COLO829 (cell line): ENCODE measurements around the gene WFS1.
A peak's percentile ranks its signal among the peaks of the same experiment; 100 is the strongest.

Experiments
- DNase-seq: peaks from one replicate; pipeline ENCODE4 v3.0.0; 2012; ENCODE audit warnings: low spot score

The WFS1 gene

DNA sequence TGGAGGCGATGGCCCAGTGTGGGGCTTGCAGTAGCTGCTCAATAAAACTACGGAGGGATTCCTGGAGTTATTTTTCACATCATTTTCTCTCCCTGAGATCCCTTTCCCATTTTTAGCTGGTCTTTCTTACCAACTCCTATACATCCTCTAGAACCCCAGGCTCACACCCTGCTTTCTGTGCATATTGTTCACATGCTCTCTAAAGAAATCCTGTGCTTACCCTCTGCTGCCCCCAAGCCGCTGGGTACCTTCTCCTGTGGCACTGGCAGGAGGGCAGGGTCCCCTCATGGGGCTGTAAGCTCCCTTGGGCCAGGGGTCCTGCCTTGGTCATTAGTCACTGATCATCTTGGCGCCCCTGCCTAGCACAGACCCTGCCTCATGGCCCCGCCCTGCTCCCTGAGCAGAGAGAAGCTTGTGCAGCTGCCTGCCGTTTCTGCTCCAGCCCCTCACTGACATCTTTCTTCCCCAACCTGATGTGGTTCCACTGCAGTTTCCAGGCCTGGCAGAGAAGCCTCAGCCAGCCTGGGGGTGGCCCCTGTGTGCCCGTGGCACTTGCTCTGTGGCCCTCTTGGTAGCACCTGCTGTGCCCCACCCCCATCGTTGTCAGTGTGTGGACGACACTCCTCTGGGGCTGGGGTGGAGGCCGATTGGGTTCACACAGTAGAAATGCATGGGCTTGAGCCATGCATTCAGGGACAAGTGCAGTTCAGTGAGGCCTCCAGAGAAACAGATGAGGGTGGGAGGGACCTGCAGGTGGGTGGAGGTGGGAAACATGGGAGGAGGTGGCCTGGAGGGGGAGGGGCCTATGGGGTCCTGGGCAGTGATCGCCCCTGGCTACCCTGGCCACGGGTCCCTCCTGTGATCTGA, 69.5 kb downstream of the WFS1 start:
- DNase-seq = no peak

DNA sequence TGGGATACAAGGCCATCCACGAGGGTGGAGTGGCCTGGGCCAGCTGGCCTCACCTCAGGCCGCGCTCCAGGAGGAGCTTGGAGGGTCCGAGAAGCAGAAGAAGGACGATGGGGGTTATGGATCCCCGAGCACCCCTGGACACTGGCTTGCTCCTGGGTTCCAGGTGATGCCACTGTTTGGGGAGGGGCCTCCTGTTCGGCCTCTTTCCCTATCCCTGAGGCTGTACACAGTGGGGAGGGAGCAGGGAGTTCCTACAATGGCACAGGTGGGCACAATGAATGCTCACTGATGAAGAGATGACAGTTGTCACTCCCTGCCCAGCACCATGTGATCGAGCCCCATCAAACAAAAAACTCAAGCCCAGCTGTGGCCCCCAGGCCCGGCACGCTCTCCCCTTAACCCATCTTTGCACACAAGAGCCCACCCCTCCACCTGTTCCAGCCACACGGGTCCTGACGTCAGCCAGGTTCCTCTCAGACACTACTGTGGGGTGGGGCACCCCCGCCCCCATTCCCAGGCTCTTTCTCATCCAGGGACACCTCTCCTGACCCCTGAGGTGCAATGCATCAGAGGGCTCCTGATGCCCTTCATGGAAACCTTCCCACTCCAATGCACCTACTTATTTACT, 70.3 kb downstream of the WFS1 start:
- no peak for DNase-seq

DNA sequence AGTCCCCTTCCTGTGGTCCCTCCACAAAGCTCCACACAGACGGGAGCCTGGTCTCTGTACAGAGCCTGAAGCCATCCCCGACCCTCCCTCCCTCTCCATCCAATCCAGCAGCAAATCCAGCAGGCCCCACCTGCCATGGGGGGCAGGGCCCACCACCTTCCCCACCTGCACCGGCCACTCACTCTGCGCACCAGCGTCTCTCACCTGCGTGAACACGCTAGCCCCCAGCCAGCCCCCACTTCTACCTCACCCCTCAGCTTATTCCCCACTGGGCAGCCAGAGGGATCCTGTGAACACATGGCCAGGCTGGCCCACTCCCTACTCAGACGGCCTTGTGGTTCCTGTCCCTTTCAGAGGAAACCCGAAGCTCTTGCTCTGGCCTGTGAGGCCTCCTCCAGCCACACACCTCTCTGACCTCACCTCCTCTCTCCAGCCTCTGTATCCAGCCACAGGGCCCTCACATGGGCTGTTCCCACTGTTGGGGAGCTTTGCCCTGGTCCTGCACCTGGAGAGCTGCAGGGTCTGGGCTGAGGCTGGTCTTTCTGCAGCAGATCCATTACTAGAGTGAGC, 70.9 kb downstream of the WFS1 start:
- no peak for DNase-seq

DNA sequence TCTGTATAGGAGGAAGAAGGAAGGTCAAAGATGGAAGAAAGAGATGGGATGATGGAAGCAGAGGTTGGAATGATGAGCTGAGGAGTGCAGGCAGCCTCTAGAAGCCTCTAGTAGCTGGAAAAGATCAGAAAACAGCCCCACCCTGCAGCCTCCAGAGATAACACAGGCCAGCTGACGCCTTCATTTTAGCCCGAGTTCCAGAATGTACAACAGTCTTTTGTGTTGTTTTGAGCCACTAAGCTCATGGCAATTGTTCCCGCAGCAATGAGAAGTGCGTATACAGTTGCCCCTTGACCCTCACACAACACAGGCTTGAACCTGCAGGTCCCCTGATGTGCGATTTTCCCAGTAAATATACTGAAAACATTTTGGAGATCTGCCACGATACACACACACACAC, 72.0 kb downstream of the WFS1 start:
- DNase-seq = no peak

DNA sequence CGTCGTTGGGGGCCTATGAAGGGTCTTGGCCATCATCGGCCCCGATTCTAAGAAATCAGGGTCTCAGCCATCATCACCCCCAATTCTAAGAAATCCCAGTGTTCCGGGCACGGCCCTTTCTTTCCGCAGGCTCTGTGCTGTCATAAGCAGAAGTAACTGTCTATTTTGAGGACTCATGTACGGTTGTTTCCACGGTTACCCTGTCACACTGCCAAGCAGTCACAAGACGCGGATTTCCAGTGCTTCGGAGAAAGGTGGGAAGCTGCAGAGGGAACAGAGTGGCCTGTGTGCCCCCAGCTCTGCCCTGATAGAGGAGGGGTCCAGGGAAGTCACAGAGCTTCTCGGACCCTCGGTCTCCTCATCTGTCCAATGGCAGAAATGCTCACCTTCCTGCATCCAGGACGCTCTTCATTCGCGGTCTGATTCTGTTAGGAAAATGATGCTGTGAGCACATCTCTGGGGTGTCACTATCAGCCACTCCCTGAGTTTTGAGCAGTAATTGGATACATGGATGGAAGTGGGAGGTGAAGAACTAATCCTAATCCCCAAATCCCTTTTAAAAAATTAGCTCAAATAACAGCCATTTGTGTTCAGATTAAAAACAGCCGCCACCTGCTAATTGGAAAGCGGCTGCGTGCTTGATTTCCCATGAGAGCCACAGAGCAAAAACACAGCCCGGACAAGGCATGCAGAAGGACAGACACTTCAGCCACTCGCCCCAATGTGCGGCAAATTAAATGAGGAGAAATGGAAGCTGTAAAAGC, 73.1 kb downstream of the WFS1 start:
- DNase-seq = no peak

DNA sequence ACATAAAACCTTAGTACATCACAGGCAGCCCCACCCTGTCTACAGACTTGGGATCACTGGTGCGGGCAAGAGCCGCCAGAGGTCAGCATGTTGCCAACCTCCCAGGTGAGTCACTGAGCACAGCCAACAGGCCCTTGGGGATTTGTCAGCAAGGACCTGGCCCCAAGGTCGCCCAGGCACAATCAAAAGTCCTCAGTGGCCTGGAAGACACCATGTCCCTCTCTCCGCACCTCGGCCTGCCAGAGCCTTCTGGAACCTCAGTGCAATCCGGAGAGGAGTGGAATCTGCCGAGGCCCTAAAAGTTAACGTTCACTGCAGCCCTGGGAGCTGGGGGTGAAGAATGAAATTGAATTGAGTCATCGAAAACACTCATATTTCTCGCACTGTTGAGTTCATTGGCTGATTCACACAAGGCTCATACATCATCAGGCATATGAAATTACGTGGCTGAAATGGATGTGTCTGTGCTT, 74.3 kb downstream of the WFS1 start:
- DNase-seq = no peak

DNA sequence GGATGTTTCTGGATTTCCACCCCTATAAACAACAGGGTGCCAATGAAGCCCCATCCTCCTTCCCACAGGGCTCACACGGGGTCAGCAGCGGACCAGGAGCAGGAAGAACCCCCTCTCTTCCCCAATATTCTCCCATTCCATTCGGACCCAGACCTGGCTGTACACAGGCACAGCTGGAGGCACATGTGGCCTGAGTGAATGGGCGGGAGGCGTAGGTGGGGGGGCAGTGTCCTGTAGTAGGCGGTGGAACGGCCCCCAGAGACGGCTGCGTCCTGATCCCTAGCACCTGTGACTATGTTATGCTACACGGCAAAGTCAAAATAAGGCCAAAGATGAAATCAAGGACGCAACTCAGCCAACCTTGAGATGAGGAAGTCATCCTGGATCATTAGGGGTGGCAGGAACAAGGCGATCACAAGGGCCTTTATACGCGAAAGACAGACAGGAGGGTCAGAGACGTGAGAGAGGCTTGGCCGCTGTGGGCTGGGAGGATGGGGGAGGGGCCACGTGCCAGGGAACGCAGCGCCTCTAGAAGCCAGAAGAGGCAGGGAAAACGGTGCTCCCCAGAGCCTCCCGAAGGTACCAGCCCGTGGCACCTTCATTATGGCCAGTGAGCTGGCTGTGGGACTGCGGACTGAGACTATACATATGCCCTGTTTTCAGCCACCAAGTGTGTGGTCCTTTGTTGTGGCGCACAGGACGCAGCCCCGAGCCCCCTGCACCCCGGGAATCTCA, 75.6 kb downstream of the WFS1 start:
- no peak for DNase-seq

DNA sequence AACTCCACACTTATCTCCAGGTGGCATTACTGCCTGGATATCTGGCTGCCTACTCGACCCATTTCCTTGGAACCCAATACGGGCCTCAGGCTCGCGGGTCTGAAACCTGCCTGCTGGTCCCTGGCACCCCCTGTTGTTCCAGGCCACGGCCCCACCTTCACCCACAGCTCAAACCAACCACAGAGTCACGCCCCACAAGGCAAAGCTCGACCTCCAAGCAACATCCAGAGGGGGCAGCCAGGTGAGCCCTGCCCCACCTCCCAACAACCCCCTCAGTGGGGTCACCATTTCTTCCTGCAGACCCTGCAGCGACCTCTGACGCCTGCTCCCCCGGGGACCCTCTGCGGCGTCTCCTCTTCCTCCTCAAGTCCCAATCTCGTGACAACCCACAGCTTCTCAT, 76.2 kb downstream of the WFS1 start:
- no peak for DNase-seq

DNA sequence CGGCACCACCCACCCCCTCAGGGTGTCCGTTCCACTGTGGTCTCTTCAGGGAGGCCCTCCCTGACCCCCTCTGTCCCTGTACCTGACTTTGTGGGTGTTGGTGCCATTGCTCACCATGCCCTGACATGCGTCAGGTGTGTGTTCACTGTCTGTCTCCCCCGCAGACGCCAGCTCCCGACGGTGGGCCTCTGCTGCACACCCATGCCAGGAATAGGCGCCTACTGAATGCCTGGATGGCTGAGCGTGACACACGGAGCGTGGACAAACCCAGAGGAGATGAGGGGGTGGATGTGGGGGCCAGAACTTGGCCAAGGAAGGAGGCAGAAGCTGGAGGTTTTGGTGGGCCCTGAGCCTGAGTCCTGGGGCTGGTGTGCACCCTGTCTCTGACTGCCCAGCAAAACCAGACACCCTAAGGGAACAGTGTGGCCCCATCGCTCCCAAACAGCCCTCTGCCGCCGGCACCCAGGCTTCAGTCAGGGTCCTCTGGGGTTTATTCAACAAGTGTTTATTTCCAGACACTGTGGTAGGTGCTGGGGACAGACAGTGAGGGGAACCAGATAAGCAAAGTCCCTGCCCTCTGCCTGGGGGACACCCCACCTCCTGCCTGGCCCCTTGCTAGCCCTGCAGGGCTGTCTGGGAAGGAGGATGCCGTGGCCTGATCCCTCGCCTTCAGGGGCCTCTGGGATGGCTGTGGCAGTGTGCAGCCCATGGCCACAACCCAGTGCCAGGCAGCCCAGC, 76.9 kb downstream of the WFS1 start:
- DNase-seq = no peak

DNA sequence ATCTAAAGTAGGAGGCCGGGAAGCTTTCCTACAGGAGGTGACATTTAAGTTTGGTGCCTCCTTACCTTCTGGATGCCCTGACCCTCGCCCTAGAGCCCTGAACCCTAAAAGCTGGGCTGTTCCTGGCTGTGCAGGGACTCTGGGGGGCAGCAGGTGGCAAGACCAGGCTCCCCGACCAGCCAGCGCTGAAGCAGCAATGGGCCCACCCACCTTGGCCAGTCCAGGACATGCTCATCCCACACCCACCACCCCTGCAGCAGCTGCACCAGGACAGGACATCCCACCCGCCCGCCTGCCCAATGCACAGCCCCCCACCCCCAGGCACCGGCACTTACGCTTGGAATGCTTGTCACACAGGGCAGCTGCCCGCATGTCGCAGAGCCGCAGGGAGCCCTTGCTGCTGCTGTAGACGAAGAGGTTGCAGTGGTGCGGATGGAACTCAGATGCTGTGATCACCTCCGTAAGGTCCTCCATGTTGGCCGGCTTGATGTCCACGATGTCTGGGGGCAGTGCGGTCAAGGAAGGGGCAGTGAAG, 77.9 kb downstream of the WFS1 start:
- DNase-seq = no peak

DNA sequence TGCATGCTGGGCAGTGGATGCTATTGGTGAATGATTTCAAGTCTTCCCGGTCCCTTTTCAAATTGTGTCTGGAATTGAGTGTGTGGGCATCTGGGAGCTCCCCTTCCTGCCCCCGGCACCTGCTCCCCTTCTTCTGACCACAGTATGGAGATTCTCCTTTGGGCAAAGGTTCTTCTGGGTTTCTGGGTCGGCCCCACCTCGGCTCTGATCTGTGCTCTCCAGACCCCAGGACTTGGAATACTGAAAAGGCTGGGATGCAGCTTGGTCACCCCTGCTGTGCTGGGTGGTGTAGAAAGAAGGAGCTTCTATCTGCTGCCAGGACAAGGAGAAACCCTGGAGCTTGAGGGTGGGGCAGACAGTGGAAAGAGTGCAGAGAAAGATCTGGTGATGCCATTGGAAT, 78.8 kb downstream of the WFS1 start:
- DNase-seq = no peak

DNA sequence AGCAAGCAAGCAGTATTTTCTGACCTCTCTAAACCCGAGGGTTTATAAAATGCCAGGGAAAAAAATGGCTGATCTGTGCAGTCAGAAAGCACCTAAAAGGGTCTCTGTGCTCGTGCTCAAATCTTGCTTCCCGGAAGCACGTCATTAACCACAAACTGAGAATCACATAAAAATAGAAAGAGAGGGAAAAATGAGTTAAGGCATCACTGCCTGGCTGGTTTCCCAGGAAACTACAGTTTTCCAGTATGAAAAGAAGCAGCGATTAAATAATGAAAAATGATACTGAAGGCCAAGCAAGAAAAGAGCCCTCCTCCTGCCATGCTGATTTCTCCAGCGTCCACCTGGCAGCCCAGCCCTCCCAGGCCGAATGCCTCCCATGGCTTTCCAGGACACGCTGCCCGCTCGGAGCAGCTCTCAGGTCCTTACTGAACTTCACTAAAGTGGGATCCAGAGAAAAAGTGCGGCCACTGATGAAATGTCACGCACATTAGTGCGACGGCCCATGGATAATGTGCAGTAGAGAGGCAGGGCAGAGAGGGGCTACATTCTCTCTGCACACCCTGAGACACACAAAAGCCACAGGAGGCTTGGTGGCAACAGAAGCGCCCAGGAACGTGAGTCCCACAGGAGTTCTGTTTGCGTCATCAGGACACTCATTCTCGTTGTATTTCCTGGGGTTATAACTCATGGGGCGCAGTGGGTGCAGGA, 80.4 kb downstream of the WFS1 start:
- DNase-seq = peak; percentile 12

DNA sequence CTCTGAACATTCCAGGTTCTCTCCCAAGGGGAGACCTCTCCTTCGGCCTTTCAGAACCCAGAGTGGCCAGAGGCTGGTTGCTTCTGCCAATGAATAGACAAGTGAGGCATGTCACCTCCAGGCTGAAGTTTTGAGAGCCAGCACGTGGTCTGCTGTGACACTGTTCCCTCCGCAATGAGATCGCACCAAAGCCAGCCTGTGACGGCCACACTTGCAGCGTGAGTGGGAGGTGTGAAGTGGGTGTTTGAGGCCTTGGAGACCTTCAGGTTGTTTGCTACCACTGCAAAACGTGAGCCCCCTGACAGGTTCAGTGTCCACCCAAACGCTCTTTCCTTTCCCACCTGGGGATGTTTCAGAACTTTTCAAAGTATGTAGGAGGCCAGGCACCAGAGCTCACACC, 81.0 kb downstream of the WFS1 start:
- DNase-seq = no peak

DNA sequence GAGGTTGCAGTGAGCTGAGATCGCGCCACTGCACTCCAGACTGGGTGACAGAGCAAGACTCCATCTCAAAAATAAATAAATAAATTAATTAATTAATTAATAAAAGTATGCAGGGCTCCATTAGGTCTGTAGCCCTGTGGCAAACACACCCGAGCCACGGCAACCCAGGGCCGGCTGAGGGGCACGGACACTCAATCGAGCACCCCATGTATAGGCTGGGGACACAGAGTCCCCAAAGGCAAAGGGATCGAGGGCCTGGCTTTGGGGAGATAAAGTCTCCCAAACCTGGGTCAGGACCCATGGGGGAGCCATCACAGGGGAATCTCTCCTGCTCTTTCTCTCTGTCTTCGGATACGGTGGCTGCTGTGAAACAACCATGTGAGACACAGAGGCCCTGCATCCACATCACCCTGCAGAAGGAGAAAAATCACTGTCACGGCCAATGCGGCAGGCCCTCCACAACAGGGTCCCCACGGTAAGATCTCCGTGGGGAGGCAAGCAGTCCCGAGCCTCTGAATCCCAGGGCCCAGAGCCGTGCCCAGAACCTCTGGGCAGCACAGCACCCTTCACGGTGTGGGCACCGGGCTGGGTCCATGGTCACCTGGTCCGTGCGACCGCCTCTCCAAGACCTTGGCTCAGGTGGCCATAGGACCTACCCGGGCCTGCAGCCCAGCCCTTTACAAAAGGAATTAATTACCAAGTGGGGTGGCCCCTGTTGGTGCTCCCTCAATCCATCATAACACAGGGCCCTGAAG, 81.8 kb downstream of the WFS1 start:
- DNase-seq = no peak

DNA sequence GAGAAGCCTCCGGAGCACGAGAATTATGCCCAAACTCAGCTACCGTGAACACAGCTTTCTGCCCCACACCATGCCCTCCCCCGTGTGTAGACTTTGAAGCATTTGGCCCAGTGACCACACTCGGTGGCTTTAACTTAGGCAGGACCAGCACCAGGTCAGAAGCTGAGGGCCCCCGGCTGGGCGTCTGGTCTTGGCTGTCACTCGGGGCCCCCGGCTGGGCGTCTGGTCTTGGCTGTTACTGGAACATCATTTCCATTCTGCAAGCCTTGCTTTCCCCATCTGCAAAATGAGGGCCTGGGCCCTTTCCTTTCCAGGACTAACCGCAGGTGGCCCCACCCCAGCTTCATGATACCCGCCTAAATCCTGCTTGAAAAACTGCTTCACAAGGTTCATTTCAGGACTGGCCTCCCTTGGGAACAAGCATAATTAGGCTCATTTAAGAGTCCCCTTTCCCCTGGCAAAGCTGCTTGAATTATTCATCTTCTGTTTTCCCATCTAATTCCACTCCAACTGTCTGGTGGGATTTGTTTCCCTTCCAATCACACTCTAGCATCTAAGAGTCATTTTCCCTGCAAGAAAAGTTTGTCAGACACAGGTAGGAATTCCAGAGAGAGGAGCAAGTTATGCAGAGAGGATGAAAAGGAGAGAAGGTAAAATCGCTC, 82.5 kb downstream of the WFS1 start:
- DNase-seq = no peak
